ENCODE results near the gene TGFBI.

Gene TGFBI

GRCh38 chr5:136060963-136061362 lies 32.2 kb downstream of the TGFBI start:
- DNase-seq (ENCODE audit: low read depth, low spot score): no peak
- H3K4me3 ChIP-seq (ENCODE audit: low read depth, low read length): no peak overlapping the region
- in situ Hi-C loops (cut with HindIII; ENCODE audit: low sequenced_read_pairs): no loop called here
- no peak for TF ChIP-seq CTCF (IDR thresholded peaks at IDR 0.05; ENCODE audit: low read depth, low read length)

- in situ Hi-C loops (cut with HindIII; ENCODE audit: low sequenced_read_pairs): no loop called here
- DNase-seq (ENCODE audit: low read depth, low spot score): no peak
Measured at GRCh38 chr5:136061630-136062365, 33.0 kb downstream of the TGFBI start.

GRCh38 chr5:136062366-136063274 lies 33.8 kb downstream of the TGFBI start:
- no peak for DNase-seq (ENCODE audit: low read depth, low spot score)
- H3K4me3 ChIP-seq (ENCODE audit: low read depth, low read length): no peak overlapping the region
- TF ChIP-seq CTCF (IDR thresholded peaks at IDR 0.05; ENCODE audit: low read depth, low read length): peak; percentile 26
- in situ Hi-C loops (cut with HindIII; ENCODE audit: low sequenced_read_pairs): no loop called here

More at GRCh38 chr5:136061630-136062365, 33.0 kb downstream of the TGFBI start:
- H3K4me3 ChIP-seq (ENCODE audit: low read depth, low read length): no peak overlapping the region
- no peak for TF ChIP-seq CTCF (IDR thresholded peaks at IDR 0.05; ENCODE audit: low read depth, low read length)

GRCh38 chr5:136063778-136064465 lies 35.1 kb downstream of the TGFBI start:
- H3K4me3 ChIP-seq (ENCODE audit: low read depth, low read length): no peak overlapping the region
- DNase-seq (ENCODE audit: low read depth, low spot score): no peak
- in situ Hi-C loops (cut with HindIII; ENCODE audit: low sequenced_read_pairs): no loop called here
- no peak for TF ChIP-seq CTCF (IDR thresholded peaks at IDR 0.05; ENCODE audit: low read depth, low read length)

- no peak overlapping the region for H3K4me3 ChIP-seq (ENCODE audit: low read depth, low read length)
- in situ Hi-C loops (cut with HindIII; ENCODE audit: low sequenced_read_pairs): no loop called here
- no peak for DNase-seq (ENCODE audit: low read depth, low spot score)
- peak; percentile 27 for TF ChIP-seq CTCF (IDR thresholded peaks at IDR 0.05; ENCODE audit: low read depth, low read length)
Measured at GRCh38 chr5:136064510-136064909, 35.7 kb downstream of the TGFBI start.

GRCh38 chr5:136065588-136065987 lies 36.8 kb downstream of the TGFBI start:
- TF ChIP-seq CTCF (IDR thresholded peaks at IDR 0.05; ENCODE audit: low read depth, low read length): no peak
- H3K4me3 ChIP-seq (ENCODE audit: low read depth, low read length): no peak overlapping the region
- in situ Hi-C loops (cut with HindIII; ENCODE audit: low sequenced_read_pairs): no loop called here
- DNase-seq (ENCODE audit: low read depth, low spot score): no peak
